ENCODE results near the gene TARS1. TPM values are rescaled to one million over a fixed set of nuclear protein-coding genes. Genes with fewer than 3 reads are reported as not detected.
A peak's percentile ranks its signal among the peaks of the same experiment; 100 is the strongest.

Gene TARS1
- total RNA-seq, 1 experiment from 2014 or later, result 584 TPM

GRCh38 chr5:33460210-33460609, 19.4 kb downstream of the TARS1 start:
- TSS peak; percentile 2 for BruUV-seq (replicated peaks)
- peaks cover 95% of the 10 kb centered on the region for H3K36me3 ChIP-seq (ENCODE audit: low read depth)

GRCh38 chr5:33462456-33462855, 21.7 kb downstream of the TARS1 start:
- no TSS peak for BruUV-seq (replicated peaks)
- H3K27me3 ChIP-seq (ENCODE audit: insufficient read depth, low read depth), result no peaks in the 10 kb centered on the region
- no peak overlapping the region for H2AFZ ChIP-seq
- H3K4me3 ChIP-seq, result no peak overlapping the region
- CTCF ChIA-PET, result no interaction called here
- no peak for DNase-seq
- intact Hi-C loops (cut with micrococcal nuclease; ENCODE audit: unreplicated experiment), result no loop called here
- TF ChIP-seq CTCF (conservative IDR thresholded peaks at IDR 0.05) (no peak), EZH2 (IDR thresholded peaks at IDR 0.05; ENCODE audit: low read depth) (no peak)
- peaks cover 32% of the 10 kb centered on the region for H3F3A ChIP-seq (ENCODE audit: insufficient read depth, low read depth)
- H3K9me3 ChIP-seq (ENCODE audit: insufficient read depth, low read depth), result no peaks in the 10 kb centered on the region
- 0 out of 2 replicates have a peak, but pooled peaks cover 5% of the 10 kb centered on the region for H3K4me1 ChIP-seq (replicated peaks; ENCODE audit: insufficient read depth)
- H3K36me3 ChIP-seq (ENCODE audit: low read depth), result peaks cover 89% of the 10 kb centered on the region
- H3K27ac ChIP-seq, result no peak overlapping the region; the same call in 1 of the 2 replicates
- no peaks in the 10 kb centered on the region for H3K9me2 ChIP-seq (ENCODE audit: insufficient read depth)
- H3K79me2 ChIP-seq (ENCODE audit: low read depth), result no peaks in the 10 kb centered on the region; the same call in 1 of the 2 replicates
- no peak overlapping the region for H3K4me2 ChIP-seq
- POLR2A ChIA-PET (ENCODE audit: unreplicated experiment), result no interaction called here
- peaks cover 63% of the 10 kb centered on the region for H4K20me1 ChIP-seq (ENCODE audit: insufficient read depth)

More at GRCh38 chr5:33460210-33460609, 19.4 kb downstream of the TARS1 start:
- Histone ChIP-seq H3K4me3 (no peak overlapping the region), H3K9me3 (ENCODE audit: insufficient read depth, low read depth) (no peaks in the 10 kb centered on the region), H3F3A (ENCODE audit: insufficient read depth, low read depth) (peaks cover 33% of the 10 kb centered on the region), H3K79me2 (ENCODE audit: low read depth) (no peaks in the 10 kb centered on the region; the same call in 1 of the 2 replicates), H3K4me1 (replicated peaks; ENCODE audit: insufficient read depth) (0 out of 2 replicates have a peak, but pooled peaks cover 5% of the 10 kb centered on the region), H2AFZ (no peak overlapping the region), H3K9me2 (ENCODE audit: insufficient read depth) (no peaks in the 10 kb centered on the region), H3K4me2 (no peak overlapping the region), H3K27me3 (ENCODE audit: insufficient read depth, low read depth) (no peaks in the 10 kb centered on the region), H4K20me1 (ENCODE audit: insufficient read depth) (peaks cover 57% of the 10 kb centered on the region), H3K27ac (peak overlapping the region; percentile 4; the same call in 1 of the 2 replicates)
- peak in 1 of 2 experiments; percentile 42 for DNase-seq
- POLR2A ChIA-PET (ENCODE audit: unreplicated experiment), result interaction anchor here (0.6 kb wide), 1 partner anchor 1815 kb away, joined by 6 read pairs; no protein-coding TSS in a partner anchor
- TF ChIP-seq CTCF (conservative IDR thresholded peaks at IDR 0.05), result no peak
- TF ChIP-seq EZH2 (IDR thresholded peaks at IDR 0.05; ENCODE audit: low read depth), result no peak
- intact Hi-C loops (cut with micrococcal nuclease; ENCODE audit: unreplicated experiment), result no loop called here
- CTCF ChIA-PET, result interaction anchor here (0.7 to 0.8 kb wide), 2 partner anchors 9 to 510 kb away, joined by 8 to 9 read pairs; no protein-coding TSS in a partner anchor

- BruUV-seq (replicated peaks), result no TSS peak
- H3K36me3 ChIP-seq (ENCODE audit: low read depth), result peaks cover 86% of the 10 kb centered on the region
- H3K4me1 ChIP-seq (replicated peaks; ENCODE audit: insufficient read depth), result no peaks in the 10 kb centered on the region
- ChIA-PET POLR2A (ENCODE audit: unreplicated experiment) (no interaction called here), CTCF (no interaction called here)
- no peak overlapping the region for H2AFZ ChIP-seq
- DNase-seq, result no peak
- H3K4me2 ChIP-seq, result no peak overlapping the region
- no peak for TF ChIP-seq CTCF (conservative IDR thresholded peaks at IDR 0.05)
- no peak for TF ChIP-seq EZH2 (IDR thresholded peaks at IDR 0.05; ENCODE audit: low read depth)
- intact Hi-C loops (cut with micrococcal nuclease; ENCODE audit: unreplicated experiment), result no loop called here
- no peaks in the 10 kb centered on the region for H3K9me3 ChIP-seq (ENCODE audit: insufficient read depth, low read depth)
- no peak overlapping the region for H3K4me3 ChIP-seq
- peaks cover 33% of the 10 kb centered on the region for H3F3A ChIP-seq (ENCODE audit: insufficient read depth, low read depth)
- H3K79me2 ChIP-seq (ENCODE audit: low read depth), result no peaks in the 10 kb centered on the region; the same call in 1 of the 2 replicates
- H4K20me1 ChIP-seq (ENCODE audit: insufficient read depth), result peaks cover 51% of the 10 kb centered on the region
- no peak overlapping the region for H3K27ac ChIP-seq
- H3K9me2 ChIP-seq (ENCODE audit: insufficient read depth), result no peaks in the 10 kb centered on the region
- H3K27me3 ChIP-seq (ENCODE audit: insufficient read depth, low read depth), result no peaks in the 10 kb centered on the region
Observed at GRCh38 chr5:33465120-33465519, 24.4 kb downstream of the TARS1 start.

Measured in PC-9 (cell line).